NCI-H2196 treated with DMSO at 0.1 percent for 48 hours (cell line): ENCODE data around the gene RFTN1.

Source experiments
- DNase-seq: peaks from one replicate; lab custom pipeline; 2025; ENCODE audit not compliant: unreplicated experiment; lab: John Stamatoyannopoulos, UW

The RFTN1 gene

GRCh38 chr3:16383864-16384263 lies 129.6 kb downstream of the RFTN1 start:
- DNase-seq, result no peak

GRCh38 chr3:16382845-16383244 lies 130.7 kb downstream of the RFTN1 start:
- no peak for DNase-seq

GRCh38 chr3:16381426-16381825 lies 132.1 kb downstream of the RFTN1 start:
- DNase-seq, result no peak

GRCh38 chr3:16380421-16380820 lies 133.1 kb downstream of the RFTN1 start:
- no peak for DNase-seq

- DNase-seq, result no peak
These were observed 133.7 kb downstream of the RFTN1 start for GRCh38 chr3:16379838-16380237.

- DNase-seq, result no peak
These were observed 134.6 kb downstream of the RFTN1 start for GRCh38 chr3:16378920-16379319.

GRCh38 chr3:16378415-16378814 lies 135.1 kb downstream of the RFTN1 start:
- DNase-seq, result no peak

GRCh38 chr3:16377847-16378302 lies 135.6 kb downstream of the RFTN1 start:
- DNase-seq, result no peak

GRCh38 chr3:16377196-16377595 lies 136.3 kb downstream of the RFTN1 start:
- DNase-seq, result no peak

- no peak for DNase-seq
These were observed 137.6 kb downstream of the RFTN1 start for GRCh38 chr3:16375891-16376290.

- DNase-seq, result no peak
These were observed 138.6 kb downstream of the RFTN1 start for GRCh38 chr3:16374935-16375245.

- no peak for DNase-seq
These were observed 139.2 kb downstream of the RFTN1 start for GRCh38 chr3:16374047-16374934.

- DNase-seq, result no peak
These were observed 140.1 kb downstream of the RFTN1 start for GRCh38 chr3:16373341-16373946.

- no peak for DNase-seq
These were observed 140.9 kb downstream of the RFTN1 start for GRCh38 chr3:16372362-16373292.

- DNase-seq, result no peak
These were observed 142.4 kb downstream of the RFTN1 start for GRCh38 chr3:16370872-16371740.

- DNase-seq, result no peak
These were observed 143.0 kb downstream of the RFTN1 start for GRCh38 chr3:16370503-16370871.

GRCh38 chr3:16369885-16370284 lies 143.6 kb downstream of the RFTN1 start:
- no peak for DNase-seq

GRCh38 chr3:16369276-16369675 lies 144.2 kb downstream of the RFTN1 start:
- no peak for DNase-seq

- DNase-seq, result no peak
These were observed 146.9 kb downstream of the RFTN1 start for GRCh38 chr3:16366581-16366980.

GRCh38 chr3:16365491-16366128 lies 147.9 kb downstream of the RFTN1 start:
- no peak for DNase-seq
